ENCODE data around the gene BICC1.

DNA sequence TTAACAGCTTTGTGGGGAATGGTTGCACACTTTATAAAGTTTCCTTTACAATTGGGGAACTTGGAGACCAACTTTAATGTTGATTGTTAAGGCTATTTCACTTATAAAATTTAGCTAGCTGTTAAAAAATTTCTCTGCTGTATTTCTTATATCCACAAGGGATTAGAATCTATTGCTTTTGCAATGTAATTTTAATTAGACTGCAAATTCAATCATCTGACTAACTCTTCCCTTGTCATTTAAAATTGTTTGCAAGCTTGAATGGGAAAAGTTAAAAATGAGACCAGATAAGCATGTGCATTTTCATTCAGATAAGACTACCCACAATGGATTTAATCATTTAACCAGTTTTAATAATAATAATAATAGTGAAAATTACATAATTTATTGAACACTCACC lies 213.2 kb downstream of the BICC1 start:
- TF ChIP-seq, protein P1, sequence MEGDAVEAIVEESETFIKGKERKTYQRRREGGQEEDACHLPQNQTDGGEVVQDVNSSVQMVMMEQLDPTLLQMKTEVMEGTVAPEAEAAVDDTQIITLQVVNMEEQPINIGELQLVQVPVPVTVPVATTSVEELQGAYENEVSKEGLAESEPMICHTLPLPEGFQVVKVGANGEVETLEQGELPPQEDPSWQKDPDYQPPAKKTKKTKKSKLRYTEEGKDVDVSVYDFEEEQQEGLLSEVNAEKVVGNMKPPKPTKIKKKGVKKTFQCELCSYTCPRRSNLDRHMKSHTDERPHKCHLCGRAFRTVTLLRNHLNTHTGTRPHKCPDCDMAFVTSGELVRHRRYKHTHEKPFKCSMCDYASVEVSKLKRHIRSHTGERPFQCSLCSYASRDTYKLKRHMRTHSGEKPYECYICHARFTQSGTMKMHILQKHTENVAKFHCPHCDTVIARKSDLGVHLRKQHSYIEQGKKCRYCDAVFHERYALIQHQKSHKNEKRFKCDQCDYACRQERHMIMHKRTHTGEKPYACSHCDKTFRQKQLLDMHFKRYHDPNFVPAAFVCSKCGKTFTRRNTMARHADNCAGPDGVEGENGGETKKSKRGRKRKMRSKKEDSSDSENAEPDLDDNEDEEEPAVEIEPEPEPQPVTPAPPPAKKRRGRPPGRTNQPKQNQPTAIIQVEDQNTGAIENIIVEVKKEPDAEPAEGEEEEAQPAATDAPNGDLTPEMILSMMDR (IDR thresholded peaks at IDR 0.05; ENCODE audit: low read length), result no peak
- TF ChIP-seq EZH2 (IDR thresholded peaks at IDR 0.05; ENCODE audit: borderline replicate concordance, low read length), result no peak

Measured in OCI-LY1 (cell line).